Effector memory CD4-positive, alpha-beta T cell (primary cell): Measurements from ENCODE around the gene MRPS16.
"Not testable (repeated sequence)": the region's sequence is repeated elsewhere in the genome, so short reads cannot be mapped to it uniquely, and the experiment has no call there.

Source experiments
- DNase-seq, 3 donors: peaks; one replicate each; pipeline ENCODE4 v3.0.0-alpha.2; 2020
- H3K27ac ChIP-seq: 2 replicates; pipeline ENCODE4 v1.7.0; 2013; ENCODE audit warnings: mild to moderate bottlenecking, low read length, moderate library complexity; ENCODE audit not compliant: insufficient read depth, poor library complexity, severe bottlenecking
- H3K27me3 ChIP-seq: replicated peaks from 2 replicates; pipeline ENCODE4 v1.7.0; 2013; ENCODE audit warnings: mild to moderate bottlenecking, low read length; ENCODE audit not compliant: insufficient read depth, control insufficient read depth, poor library complexity, severe bottlenecking
- H3K36me3 ChIP-seq: 2 replicates; pipeline ENCODE4 v1.7.0; 2013; ENCODE audit warnings: mild to moderate bottlenecking, low read length, moderate library complexity; ENCODE audit not compliant: control insufficient read depth, insufficient read depth
- H3K4me1 ChIP-seq: 2 replicates; pipeline ENCODE4 v1.7.0; 2013; ENCODE audit warnings: low read length, mild to moderate bottlenecking; ENCODE audit not compliant: control insufficient read depth, insufficient read depth, poor library complexity, severe bottlenecking
- H3K4me3 ChIP-seq: 2 replicates; pipeline ENCODE4 v1.7.0; 2013; ENCODE audit warnings: low read length, low read depth, mild to moderate bottlenecking; ENCODE audit not compliant: insufficient read depth, poor library complexity, severe bottlenecking
- H3K9me3 ChIP-seq: 2 replicates; pipeline ENCODE4 v1.7.0; 2013; ENCODE audit warnings: mild to moderate bottlenecking, low read length, moderate library complexity; ENCODE audit not compliant: control insufficient read depth

The MRPS16 gene

DNA sequence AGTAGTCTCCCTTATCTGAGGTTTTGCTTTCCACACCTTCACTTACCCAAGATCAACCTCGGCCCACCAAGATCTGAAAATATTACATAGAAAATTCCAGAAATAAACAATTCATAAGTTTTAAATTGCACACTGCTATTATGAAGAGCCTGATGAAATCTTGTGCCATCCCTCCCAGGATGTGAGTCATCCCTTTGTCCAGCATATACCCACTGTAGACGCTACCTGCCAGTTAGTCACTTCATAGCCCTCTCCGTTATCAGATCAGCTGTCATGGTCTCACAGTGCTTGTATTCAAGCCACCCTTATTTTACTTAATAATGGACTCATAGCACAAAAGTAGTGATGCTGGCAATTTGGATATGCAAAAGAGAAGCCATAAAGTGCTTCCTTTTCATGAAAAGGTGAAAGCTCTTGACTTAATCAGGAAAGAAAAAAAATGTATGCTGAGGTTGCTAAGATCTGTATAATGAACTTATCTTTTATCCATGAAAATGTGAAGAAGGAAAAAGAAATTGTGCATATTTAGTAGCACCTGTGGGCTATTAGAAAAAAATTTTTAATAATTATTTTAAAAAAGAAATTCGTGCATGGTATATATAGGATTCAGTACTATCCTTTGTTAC, 9.8 kb upstream of the MRPS16 start:
- Histone ChIP-seq H3K9me3 (no peaks in the 10 kb centered on the region), H3K27me3 (no peaks in the 10 kb centered on the region), H3K4me3 (no peak overlapping the region), H3K27ac (no peak overlapping the region), H3K36me3 (no peaks in the 10 kb centered on the region), H3K4me1 (no peaks in the 10 kb centered on the region)
- DNase-seq, result no peak

DNA sequence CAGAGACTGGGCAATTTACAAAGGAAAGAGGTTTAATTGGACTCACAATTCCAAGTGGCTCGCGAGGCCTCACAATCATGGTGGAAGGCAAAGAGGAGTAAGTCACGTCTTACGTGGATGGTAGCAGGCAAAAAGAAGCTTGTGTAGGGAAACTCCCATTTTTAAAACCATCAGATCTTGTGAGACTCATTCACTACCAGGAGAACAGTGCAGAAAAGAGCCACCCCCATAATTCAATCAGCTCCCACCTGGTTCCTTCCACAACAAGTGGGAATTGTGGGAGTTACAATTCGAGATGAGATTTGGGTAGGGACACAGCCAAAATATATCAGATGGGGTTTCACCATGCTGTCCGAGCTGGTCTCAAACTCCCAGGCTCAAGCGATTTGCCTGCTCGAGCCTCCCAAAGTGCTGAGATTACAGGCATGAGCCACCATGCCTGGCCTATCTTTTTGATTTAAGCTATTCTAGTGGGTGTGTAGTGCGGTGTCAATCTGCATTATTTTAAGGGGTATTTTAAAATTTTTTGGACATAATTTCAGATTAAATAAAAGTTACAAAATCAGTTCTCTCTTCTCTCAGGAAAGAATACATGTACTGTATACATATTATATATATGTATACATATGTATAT, 9.0 kb upstream of the MRPS16 start:
- Histone ChIP-seq H3K4me3 (no peak overlapping the region), H3K9me3 (no peaks in the 10 kb centered on the region), H3K36me3 (no peaks in the 10 kb centered on the region), H3K27ac (no peak overlapping the region), H3K4me1 (no peaks in the 10 kb centered on the region), H3K27me3 (no peaks in the 10 kb centered on the region)
- no peak for DNase-seq

DNA sequence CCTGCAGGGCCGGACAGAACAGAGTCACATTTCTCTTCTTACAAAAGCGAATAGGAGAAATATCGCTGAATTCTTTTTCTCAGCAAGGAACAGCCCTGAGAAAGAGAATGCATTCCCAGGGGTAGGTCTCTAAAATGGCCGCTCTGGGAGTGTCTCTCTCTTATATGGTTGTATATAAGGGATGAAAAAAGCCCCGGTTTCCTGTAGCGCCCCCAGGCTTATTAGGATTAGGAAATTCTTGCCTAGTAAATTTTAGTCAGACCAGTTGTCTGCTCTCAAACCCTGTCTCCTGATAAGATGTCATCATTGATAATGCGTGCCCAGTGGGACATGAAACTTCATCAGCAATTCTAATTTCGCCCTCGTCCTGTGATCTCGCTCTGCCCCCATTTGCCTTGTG, 6.2 kb upstream of the MRPS16 start:
- not testable (repeated sequence) for H3K27ac ChIP-seq, H3K36me3 ChIP-seq, H3K9me3 ChIP-seq, H3K4me3 ChIP-seq, H3K4me1 ChIP-seq, H3K27me3 ChIP-seq, DNase-seq

DNA sequence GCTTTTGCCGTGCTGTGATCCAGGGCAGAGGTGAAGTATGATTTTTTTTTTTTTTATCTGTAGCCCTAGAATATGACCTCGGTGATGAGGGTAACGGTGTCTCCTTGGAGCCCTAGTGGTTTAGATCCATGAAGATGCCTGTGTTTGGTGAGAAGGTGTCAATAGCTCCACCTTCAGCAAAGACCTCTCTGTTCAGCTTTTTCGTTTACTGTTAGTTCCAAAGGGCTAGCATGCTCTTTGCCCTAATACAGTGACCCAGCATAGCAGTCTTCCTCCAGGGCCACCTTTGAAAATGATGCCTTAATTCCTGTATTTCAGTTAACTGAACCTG, 746 bp upstream of the MRPS16 start:
- Histone ChIP-seq H3K27me3 (no peaks in the 10 kb centered on the region), H3K36me3 (peaks cover 4% of the 10 kb centered on the region), H3K27ac (peak overlapping the region; percentile 85), H3K4me1 (peaks cover 9% of the 10 kb centered on the region), H3K4me3 (peak overlapping the region; percentile 97), H3K9me3 (no peaks in the 10 kb centered on the region)
- DNase-seq, result no peak

DNA sequence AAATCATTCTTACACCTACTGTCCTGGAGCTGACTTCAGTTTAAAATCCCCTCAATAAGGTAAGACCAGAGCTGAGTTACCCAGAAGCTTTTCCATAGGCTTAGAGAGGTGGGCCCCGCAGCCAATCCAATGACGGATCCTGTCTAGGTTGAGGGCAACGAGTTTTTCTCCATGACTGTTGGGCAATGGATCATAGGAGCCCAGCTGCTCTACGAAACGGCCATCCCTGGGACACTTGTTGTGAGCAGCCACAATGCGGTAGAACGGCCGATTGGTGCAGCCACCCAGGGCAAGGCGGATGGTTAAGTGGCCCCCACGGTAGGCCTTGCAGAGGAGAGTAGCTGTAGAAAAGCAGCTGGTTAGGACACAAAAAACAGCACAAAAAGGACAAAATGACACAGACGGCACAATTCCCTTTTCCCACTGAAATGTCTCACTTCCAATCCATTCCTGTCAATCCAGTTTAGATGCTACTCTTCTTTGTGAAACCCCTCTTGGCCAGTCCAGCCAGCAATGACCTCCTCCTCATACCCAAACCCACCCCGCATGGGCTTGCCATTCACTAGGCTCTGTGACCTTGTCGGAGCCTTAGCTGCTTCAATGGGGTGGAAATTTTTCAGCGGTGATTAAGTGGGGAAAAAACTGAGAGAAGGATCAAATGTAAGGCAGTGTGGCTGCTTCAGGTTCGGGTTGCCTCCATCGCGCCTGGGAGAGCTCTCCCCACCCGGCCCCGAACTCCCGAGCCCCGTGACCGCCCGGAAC, 580 bp downstream of the MRPS16 start:
- DNase-seq, result no peak
- Histone ChIP-seq H3K27ac (peak overlapping the region; percentile 85), H3K36me3 (peaks cover 4% of the 10 kb centered on the region), H3K9me3 (no peaks in the 10 kb centered on the region), H3K4me3 (peak overlapping the region; percentile 97), H3K27me3 (no peaks in the 10 kb centered on the region), H3K4me1 (peaks cover 9% of the 10 kb centered on the region)

DNA sequence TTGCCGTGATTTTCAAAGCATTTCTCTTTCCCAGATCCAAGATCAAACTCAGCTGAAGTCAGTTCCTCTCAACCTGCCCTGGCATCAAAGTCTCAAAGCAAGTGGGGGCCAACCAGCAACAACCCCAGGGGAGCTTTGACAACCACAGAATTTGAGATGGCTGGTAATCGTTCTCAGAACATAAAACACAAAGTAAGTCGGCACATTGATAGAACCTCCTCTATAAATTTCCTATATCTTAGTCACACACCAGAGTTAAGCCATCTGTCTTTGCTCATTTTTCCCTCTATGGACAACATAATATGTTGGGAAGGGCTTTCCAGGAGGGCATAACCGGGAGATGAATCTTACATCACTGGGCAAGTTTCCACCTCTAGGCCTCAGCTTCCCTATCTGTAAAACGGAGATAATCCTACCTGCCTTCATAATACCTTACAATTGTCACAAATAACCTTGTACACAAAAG, 4.2 kb downstream of the MRPS16 start:
- Histone ChIP-seq H3K9me3 (no peaks in the 10 kb centered on the region), H3K27me3 (no peaks in the 10 kb centered on the region), H3K36me3 (peaks cover 12% of the 10 kb centered on the region), H3K4me1 (peaks cover 13% of the 10 kb centered on the region), H3K27ac (no peak overlapping the region), H3K4me3 (no peak overlapping the region)
- DNase-seq, result no peak

DNA sequence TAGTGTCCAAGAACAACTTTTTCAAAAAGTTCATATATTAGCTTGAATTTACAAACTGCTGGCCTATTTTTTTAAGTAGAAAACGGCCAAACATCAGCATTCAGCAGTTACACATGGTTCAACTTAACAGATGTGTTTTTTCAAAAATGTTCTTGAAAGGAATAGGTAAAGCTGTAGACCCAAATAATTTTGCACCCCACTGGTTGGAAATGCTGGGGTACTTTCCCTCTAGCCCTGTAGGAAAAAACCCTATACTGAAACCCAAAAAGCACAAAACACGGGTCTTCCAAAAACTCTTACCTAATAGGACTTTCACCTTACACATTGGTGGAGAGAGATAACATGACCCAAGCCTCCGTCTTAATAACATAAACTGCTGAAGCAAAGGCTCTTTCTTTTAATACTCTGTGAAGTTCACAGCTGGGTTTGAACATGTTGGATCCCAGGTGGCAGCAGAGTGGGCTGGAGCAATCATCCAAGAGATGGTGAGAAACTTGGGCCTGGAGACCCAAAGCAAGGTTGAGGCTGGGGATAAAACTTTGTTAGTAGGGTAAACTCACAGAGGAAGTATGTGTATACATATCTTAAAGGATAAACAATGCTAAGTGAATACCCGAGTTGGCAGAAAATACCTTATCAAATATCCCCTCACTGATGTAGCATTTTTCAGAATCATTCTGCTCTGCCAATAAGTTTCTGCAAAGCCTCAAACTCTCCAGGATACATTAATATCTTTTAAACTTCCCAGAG, 4.8 kb downstream of the MRPS16 start:
- DNase-seq, result no peak
- peak overlapping the region; percentile 75 for H3K4me3 ChIP-seq
- peaks cover 14% of the 10 kb centered on the region for H3K36me3 ChIP-seq
- peaks cover 13% of the 10 kb centered on the region for H3K4me1 ChIP-seq
- no peaks in the 10 kb centered on the region for H3K9me3 ChIP-seq
- peak overlapping the region; percentile 81 for H3K27ac ChIP-seq
- no peaks in the 10 kb centered on the region for H3K27me3 ChIP-seq

DNA sequence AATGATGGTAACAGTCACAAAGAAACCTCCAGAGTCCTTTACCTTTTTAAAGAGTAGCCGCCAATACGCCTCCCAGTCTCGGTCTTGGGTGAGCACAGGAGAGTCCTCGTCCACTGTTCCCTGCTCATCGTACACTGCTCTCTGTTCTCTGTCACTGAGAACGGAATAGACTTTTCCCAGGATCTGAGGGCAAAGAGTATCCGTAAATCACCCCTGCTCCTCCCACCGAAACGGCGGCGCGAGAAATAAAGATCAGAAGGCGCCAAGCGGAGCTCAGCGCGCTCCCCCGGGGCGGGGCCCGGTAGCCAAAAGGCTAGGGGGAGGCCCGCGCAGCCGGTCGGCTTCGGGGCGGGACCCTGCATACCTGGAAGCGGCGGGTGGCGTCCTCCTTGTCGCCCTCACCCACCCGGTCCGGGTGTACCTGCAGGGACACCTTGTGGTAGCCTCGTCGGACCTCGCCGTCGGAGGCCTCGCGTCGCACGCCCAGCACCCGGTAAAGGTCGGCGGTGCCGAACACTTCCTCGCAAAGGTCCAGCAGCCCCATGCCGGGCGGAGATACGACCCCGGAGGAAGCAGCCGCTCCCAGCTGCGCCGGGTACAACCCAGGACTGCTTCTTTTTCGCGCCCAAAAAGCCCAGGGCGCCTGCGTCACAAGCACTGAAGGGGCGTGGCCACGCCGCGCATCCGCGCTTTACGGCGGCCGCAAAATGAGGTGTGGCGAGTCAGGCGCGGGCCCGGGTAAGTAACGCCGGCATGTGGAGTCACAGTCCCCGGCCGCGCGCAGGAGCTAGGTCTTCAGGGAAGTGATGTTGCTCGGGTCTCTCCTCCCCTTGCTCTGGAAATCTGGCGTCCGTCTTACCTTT, 5.6 kb downstream of the MRPS16 start, which contains the start of gene DNAJC9:
TSS of gene DNAJC9 (minus strand) at position 610 of the 863 bp plus-strand sequence. CDS start at position 544, 66 bp downstream.
- H3K9me3 ChIP-seq, result no peaks in the 10 kb centered on the region
- H3K4me1 ChIP-seq, result peaks cover 12% of the 10 kb centered on the region
- peak within 1 kb of the TSS; percentile 81 for H3K27ac ChIP-seq
- peaks cover 20% of the 10 kb centered on the region for H3K36me3 ChIP-seq
- H3K4me3 ChIP-seq, result peak within 1 kb of the TSS; percentile 75
- DNase-seq, result peak; percentile 92 to 95 (median 92)
- no peaks in the 10 kb centered on the region for H3K27me3 ChIP-seq

DNA sequence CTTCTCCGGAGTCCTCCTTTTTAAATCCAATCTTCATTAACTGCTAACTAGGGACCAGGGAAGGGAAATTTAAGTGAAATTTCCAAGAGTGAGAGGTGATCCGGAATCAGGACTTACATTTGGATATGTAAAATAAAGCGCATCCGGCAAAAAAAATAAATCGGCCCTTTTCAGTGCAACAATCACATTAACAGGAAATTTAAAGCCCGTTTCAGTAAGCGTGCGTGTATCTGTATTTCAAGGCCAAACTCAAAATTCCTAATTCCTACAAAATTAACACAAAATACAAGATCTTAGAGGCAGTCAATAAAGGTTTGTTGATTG, 6.2 kb downstream of the MRPS16 start:
- Histone ChIP-seq H3K36me3 (peaks cover 21% of the 10 kb centered on the region), H3K4me3 (peak overlapping the region; percentile 75)

More for the DNA sequence above, 6.2 kb downstream of the MRPS16 start:
- Histone ChIP-seq H3K27me3 (no peaks in the 10 kb centered on the region), H3K27ac (peak overlapping the region; percentile 81), H3K4me1 (peaks cover 6% of the 10 kb centered on the region), H3K9me3 (no peaks in the 10 kb centered on the region)
- DNase-seq, result no peak
